HTERT RPE-1 (cell line): Measurements from ENCODE around the gene ORAI2.
"Not testable (repeated sequence)": the region's sequence is repeated elsewhere in the genome, so short reads cannot be mapped to it uniquely, and the experiment has no call there.

Experiments
- in situ Hi-C: fragments of 300-500 bp; cut with MboI; formaldehyde crosslinking; loops from 4 replicates; pipeline ENCODE4 v1.14.3; 2020; ENCODE audit warnings: low sequenced_read_pairs

ORAI2 gene

DNA sequence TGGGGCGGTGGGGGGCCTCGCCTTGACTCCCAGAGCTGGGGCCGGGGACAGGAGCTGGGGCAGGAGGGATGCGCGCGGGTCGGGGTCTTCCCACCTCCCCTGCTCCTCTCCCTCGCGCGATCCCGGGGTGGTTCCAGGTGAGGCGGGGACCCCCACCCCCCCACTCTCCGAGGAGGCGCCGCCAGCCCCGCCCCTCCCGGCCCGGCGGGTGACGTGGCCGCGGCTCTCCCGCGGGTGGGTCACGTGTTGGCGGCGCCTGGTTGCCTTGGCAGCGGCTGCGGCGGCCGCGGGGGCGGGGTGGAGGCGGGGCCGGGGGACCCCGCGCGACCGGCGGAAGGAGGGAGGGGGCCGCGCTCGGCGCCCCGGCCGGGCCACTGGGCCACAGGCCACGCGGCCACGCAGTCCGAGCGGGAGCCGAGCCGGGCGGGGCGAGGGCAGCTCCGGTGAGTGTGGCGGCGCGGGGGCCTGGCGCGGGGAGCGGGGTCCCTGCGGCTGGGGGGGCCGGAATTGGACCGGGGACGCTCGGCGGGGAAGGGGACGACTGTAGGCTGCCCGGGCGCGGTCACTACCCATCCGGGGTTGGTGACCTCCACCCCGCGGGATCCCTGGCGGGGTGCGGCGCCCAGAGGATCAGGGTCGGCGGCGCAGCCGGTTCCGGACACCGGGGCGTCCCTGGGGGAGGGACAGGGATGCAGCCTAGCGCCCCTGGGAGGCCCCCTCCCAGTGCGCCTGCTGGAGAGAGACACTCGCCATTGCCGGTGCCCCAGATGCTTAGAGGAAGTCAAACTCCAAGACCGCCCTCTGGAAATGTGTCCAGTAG is at the start of gene ORAI2:
TSS of gene ORAI2 (plus strand) at position 357 of the 820 bp plus-strand sequence. CDS start 5,382 bp downstream, outside the sequence.
- in situ Hi-C loops = no loop called here

DNA sequence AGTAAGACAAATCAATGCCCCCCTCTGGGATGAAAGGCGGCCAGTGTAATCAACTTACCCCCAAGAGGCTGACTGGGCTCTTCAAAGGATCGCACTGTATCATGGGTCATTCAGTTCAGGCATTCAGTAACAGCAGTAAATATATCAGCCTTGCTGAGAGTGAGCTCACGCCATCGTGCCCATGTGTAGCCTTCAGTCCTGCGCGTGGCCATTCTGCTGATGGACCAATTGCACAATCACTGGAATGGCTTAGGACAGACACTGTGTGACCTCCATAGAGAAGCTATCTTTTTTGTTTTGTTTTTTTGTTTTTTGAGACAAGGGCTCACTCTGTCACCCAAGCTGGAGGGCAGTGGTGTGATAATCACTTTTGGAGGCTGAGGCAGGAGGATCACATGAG is 46.3 kb upstream of the ORAI2 start:
- in situ Hi-C loops = no loop called here

DNA sequence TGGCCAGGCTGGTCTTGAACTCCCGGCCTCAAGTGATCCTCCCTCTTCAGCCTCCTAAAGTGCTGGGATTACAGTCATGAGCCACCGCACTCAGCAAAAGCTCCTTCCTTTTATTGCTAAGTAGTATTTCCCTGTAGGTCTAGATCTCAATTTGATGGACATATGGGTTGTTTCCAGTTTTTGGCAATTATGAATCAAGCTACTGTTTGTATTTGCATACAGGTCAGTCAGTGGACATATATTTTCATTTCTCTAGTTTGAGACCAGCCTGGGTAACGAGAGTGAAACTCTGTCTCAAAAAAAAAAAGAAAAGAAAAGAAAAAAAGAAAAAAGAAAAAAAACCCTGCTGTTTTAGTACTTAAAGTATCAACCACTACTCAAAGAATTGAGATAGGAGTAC is 43.6 kb upstream of the ORAI2 start:
- in situ Hi-C loops = no loop called here

DNA sequence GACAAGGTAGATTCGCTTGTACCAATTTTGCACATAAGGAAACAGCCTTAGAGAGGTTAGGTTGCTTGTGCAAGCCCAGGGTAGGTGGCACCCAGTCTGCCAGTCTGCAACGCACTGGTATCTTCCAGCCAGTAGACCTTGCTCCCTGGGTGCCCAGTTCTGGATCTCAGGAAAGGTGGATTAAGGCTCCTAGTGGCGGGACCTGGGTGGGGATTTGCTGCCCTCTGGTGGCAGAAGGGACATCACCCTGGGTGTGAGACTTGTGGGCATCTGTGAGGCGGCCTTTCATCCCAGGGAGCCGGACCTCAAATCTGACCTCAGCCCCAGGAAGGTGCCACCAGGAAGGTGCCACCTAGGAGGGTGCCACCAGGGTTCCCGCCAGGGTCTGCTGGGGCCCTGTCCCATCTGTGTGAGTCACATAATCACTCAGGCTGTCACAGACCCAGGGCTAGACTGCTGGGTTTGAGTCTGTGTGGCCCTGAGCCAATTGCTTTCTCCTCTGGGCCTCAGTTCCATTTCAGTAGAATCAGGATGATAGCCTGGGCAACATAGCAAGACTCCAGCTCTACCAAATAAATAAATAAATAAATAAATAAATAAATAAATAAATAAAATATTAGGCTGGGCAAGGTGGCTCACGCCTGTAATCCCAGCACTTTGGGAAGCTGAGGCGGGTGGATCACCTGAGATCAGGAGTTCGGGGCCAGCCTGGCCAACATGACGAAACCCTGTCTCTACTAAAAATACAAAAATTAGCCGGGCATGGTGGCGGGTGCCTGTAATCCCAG is 42.5 kb upstream of the ORAI2 start:
- in situ Hi-C loops = no loop called here

DNA sequence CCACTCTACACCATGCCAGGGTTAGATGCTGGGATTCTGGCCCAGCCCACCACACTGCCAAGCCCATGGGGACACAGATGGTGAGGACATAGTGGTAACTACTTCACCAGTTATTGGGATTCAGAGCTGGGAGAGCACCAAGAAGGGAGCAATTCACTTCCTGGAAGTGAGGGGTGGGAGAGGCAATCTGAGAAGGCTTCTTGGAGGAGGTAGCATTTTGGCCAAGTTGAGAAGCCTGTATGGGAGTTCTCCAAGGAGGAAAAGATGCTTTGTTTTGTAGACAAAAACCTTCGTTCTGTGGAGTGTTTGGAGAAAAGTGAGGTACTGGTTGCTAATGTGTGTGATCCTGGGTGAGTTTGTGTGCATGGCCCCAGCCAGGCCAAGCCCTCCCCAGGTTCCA is 41.0 kb upstream of the ORAI2 start:
- in situ Hi-C loops = no loop called here

DNA sequence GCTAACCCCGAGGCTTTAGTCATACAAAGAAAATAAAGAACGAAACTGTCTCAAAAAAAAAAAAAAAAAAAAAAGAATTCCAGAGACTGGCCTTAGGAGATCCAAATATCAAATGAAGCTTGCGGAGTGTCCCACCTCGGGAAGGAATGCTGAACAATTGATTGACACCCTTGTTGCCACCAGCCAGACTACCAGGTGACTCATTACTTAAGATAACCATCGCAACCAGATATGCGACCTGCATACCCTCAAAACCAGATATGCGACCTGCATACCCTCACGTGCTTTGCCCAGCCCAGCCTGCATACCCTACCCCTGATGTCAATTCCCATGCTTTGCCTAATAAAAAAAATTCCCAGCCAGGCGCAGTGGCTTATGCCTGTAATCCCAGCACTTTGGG is 39.9 kb upstream of the ORAI2 start:
- in situ Hi-C loops = no loop called here

DNA sequence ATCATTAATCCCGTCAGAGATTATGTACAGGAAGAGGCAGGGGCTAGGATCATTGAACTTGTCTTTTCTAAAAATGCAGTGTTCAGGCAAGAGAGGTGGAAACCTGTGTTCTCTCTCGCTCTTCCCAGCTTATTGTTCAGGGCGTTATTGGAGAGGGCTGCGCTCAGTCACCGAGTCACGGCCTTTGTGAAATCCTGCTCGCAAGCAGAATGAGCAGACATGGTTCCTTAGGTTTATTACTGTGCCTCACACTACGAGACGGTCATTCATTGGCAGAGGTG is 37.8 kb upstream of the ORAI2 start:
- in situ Hi-C loops = no loop called here

DNA sequence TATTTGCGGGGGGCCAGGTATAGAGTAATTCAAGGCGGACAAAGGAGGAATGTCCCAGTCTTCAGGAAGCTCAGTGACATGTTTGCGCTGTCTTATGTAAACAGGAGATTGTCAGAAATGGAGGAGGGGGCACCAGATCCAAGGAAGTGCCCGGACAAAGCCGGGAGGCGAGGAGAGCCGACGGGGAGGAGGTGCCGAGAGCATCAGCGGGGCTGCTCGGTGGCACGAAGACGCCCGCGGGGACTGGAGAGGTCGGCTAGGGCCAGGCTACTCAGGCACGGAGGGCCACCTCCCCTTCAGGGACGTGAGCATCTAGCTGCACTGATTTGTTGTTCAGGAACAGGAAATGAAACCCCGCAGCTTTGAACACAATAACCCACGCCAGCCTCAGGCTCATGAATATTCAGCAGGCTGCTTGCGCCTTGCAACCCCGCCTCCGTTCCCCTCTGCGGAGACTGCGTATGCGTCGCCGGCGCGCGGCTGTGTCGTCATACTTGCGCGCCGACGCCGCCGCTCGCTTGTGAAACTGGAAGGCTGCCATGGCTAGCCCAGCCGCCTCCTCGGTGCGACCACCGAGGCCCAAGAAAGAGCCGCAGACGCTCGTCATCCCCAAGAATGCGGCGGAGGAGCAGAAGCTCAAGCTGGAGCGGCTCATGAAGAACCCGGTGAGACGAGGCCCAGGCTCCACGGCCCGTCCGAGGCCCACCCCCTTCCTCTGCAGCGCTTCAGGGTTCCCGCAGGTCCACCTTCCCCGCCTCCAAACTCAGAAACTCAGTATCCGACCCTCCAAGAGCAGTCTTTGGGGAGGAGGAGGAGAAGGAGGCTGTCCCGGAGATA is 37.3 kb upstream of the ORAI2 start, which contains the start of gene PRKRIP1:
TSS of gene PRKRIP1 (plus strand) at position 491 of the 837 bp plus-strand sequence. CDS start at position 540, 49 bp downstream.
- in situ Hi-C loops = no loop called here

DNA sequence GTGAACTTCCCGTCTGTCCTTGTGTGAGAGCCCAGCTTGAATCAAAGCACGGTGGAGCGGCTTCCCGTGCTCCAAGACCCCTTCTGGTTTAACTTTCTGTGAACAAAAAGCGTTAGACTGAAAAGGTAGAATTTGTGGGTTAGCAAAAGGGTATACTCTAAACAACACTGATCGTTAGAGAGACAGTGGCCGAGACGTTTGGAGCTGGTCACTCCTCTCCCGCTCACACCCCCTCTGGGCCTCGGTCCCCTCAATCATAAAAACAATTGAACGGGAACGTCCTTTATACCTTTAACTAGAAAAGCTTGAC is 36.7 kb upstream of the ORAI2 start:
- in situ Hi-C loops = no loop called here

DNA sequence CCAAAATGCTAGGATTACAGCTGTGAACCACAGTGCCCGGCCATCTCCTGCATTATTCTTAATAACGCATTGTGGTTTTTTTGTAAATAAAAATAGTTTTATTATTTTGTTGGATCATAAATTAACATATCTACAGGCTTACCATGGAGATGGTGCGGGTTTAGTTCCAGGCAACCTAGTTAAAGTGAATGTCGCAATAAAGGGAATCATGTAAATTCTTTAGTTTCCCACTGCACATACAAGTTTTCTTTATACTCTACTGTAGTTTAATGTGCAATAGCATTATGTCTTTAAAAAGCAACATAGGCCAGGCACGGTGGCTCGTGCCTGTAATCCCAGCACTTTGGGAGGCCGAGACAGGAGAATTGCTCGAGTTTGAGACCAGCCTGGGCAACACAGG is 34.8 kb upstream of the ORAI2 start:
- in situ Hi-C loops = no loop called here

DNA sequence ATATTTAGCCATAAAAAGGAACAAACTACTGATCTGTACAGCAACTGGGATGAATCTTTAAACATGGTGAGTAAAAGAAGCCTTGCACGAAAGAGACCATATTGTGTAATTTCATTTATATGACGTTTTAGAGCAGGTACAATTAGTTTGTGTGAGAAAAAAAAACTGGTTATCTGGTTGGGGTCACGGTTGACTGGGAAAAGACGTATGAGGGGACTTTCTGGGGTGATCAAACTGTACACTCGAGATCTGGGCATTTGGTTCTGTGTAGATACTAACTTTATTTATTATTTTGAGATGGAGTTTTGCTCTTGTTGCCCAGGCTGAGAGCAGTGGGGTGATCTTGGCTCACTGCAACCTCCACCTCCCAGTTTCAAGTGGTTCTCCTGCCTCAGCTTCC is 33.0 kb upstream of the ORAI2 start:
- in situ Hi-C loops = no loop called here

DNA sequence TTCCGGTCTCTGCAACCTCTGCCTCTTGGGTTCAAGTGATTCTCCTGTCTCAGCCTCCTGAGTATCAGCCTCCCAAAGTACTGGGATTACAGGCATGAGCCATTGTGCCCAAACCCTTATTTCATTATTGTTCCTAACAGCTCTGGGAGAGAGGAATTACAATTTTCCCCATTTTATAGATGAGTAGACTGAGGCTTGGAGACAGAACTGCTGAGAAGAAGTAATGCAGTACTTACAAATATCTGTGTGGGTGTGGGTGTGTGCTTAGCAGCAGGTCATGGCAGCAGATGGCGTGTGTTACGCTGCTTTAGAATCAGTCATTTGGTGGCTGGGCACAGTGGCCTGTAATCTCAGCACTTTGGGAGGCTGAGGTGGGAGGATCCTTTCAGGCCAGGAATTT is 29.8 kb upstream of the ORAI2 start:
- in situ Hi-C loops = no loop called here

DNA sequence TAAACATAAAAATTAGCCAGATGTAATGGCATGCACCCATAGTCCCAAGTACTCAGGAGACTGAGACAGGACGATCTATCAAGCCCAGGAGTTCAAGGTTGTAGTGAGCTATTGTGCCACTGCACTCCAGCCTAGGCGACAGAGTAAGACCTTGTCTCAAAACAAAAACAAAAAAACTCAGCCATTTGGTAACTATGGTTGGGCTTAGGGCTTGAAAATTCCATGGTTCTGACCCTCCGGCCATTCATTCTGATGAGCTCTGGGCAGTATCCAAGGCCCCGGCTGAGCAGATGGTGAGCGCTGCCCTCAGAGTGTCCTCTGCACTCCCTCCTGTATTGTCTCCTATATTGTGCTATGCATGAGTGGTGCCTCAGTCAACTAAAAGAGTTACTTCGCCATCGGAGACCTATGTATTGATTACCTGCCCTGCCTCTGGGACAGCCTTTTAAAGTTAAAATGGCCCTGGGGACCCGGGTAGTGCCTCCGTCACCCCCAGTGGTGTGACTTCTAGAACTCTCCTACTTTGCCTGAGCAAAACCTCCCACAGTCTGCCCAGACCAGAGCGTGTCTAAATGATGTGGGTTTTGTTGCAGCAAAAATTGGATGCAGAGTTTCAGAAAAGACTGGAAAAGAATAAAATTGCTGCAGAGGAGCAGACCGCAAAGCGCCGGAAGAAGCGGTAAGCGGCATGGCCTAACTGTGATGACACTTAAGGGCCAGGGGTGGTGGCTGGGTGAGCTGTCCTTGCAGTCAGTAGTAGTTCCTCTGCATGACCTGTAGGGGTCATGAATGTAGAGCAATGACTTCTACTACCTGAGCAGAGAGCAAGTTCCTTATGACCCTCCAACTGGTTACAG is 29.1 kb upstream of the ORAI2 start:
- in situ Hi-C loops = no loop called here

DNA sequence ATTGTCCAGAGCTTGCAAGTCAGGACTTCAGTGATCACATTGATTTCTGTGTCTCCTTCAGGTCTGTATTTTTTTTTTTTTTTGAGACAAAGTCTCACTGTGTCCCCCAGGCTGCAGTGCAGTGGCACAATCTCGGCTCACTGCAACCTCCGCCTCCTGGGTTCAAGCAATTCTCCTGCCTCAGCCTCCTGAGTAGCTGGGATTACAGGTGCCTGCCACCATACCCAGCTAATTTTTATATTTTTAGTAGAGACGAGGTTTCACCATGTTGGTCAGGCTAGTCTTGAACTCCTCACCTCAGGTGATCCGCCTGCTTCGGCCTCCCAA is 28.6 kb upstream of the ORAI2 start:
- in situ Hi-C loops = not testable (repeated sequence)

DNA sequence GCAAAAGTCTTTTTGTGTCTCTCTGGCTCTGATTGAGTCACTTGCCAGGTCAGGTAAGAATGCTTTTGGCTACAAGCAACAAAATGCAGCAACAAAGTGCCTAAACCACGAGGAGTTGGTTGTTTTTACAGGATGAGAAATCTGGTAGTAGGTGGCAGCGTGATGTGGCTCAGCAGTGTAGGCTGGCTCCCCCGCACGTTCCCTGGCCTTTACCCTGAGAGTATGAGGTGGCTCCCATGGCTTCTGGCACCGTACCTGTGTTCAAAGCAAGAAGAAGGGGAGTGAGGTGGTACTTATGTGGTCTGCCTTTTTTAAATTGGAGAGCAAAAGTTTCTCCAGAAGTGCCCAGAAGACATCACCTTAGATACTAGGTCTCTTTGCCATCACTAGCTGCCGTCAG is 25.5 kb upstream of the ORAI2 start:
- in situ Hi-C loops = no loop called here

DNA sequence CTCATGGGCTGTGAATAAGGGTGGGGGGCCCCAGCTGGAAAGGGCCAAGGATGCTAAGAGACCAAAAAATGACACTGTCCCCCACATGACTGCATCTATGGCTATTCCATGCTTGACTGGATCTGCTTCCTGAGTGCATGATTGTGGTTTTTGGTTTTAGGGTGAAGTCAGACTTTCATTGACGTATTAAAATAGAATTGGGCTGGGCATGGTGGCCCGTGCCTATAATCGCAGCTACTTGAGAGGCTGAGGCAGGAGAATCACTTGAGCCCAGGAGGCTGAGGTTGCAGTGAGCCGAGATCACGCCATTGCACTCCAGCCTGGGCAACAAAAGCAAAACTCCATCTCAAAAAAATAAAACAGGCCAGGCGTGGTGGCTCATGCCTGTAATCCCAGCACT is 24.8 kb upstream of the ORAI2 start:
- in situ Hi-C loops = not testable (repeated sequence)

DNA sequence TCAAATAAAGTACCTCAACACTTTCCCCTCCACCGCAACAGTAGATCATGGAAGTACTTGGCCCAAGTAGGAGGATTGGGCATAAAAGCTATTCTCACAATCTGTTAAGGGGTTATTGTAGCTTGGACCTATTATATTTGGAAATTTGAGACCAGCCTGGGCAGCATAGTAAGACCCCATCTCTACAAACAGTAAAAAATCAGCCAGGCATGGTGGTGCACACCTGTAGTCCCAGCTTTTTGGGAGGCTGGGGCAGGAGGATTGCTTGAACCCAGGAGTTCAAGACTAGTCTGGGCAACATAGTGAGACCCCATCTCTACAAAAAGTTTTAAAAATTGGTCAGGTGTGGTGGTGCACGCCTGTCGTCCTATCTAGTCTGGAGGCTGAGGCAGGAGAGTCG is 24.0 kb upstream of the ORAI2 start:
- in situ Hi-C loops = no loop called here

DNA sequence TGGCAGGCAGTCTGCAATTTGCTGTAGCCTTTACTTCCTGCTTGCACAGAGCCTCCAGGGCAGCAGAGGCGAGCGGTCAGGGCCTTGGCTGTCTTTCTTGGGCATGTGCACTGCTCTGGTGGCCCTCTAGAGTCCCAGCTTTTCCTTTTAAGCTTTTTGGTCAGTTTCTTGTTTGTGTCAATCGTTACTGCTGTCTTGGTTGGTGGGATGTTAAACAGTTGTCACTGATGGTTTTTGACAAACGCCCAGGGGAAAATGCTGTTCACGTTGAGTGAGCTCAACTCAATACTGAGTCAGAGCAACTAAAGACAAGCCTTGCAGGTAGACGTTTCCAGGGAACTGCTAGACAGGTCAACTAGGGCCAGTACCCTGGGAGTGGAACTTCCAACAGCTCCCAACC is 23.3 kb upstream of the ORAI2 start:
- in situ Hi-C loops = no loop called here

DNA sequence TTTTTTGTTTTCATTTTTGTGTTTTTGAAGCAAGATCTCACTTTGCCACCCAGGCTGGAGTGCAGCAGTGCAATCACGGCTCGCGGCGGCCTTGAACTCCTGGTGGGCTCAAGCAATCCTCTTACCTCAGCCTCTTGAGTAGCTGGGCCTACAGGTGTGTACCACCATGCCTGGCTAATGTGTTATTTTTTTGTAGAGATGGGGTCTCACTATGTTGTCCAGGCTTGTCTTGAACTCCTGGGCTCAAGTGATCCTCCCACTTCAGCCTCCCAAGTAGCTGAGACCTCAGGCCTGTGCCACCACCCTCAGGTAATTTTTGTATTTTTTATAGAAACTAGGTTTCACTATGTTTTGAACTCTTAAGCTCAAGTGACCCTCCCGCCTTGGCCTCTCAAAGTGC is 22.5 kb upstream of the ORAI2 start:
- in situ Hi-C loops = no loop called here

DNA sequence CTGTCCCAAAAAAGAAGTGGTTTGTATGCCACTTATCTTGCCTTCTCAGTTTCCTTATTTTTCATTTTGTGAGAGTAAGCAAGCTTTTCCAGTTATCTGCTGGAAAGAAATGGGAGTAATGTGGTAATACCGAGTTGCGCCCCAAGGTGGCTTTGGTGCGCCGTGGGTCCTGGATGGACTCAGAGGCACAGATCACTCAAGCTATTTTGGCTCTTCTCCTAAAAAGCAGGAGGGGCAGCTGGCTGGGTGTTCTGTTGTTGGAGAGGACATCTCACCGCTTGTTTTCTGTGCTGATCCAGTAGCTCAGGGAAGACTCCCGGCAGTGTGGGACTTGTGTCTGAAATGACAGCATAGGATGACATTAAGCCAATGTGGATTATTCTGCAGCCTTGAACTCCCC is 20.8 kb upstream of the ORAI2 start:
- in situ Hi-C loops = no loop called here

DNA sequence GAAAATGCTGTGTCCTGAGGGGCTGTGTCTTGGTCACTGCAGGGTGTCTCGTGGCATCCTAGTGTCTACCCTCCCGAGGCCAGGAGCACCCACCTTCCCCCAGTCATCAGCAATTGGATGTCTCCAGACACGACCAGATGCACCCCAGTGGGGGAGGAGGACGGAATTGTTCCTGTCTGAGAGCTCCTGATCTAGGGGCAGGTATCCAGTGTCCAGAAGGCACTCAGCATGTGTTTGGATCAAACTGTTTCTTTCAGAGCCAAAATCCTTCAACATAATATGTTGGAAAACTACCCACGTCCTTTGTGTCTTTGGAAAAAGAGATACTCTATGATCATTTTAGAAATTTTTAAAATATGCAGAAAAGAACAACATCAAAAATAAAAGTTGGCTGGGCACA is 20.3 kb upstream of the ORAI2 start:
- in situ Hi-C loops = no loop called here
